K562 (cell line): ENCODE results near the gene CNOT4. TPM values are rescaled to one million over a fixed set of nuclear protein-coding genes. Genes with fewer than 3 reads are reported as not detected.

Source experiments
- ARID1B ChIP-seq: fragments of 450-650 bp; IDR thresholded peaks from 2 replicates; pipeline ENCODE4 v1.6.1; 2016; ENCODE audit warnings: antibody characterized with exemption, mild to moderate bottlenecking, inconsistent platforms
- ATF6 ChIP-seq: sonication (generic); formaldehyde crosslinking; IDR thresholded peaks from 2 replicates; pipeline ENCODE4 v1.4.0; 2020; ENCODE audit warnings: mild to moderate bottlenecking, missing genetic modification reagents
- DMBX1 ChIP-seq: fragments of 250-450 bp; sonication (Bioruptor Pico); IDR thresholded peaks from 2 replicates; pipeline ENCODE4 v1.8.0; 2022; ENCODE audit warnings: inconsistent platforms, mild to moderate bottlenecking, moderate library complexity, borderline replicate concordance
- FOXM1 ChIP-seq, 2 experiments: fragments of 450-650 bp in 1 of 2; sonication (generic) in 1 of 2; formaldehyde crosslinking in 1 of 2; IDR thresholded peaks; 2 replicates each; pipeline versions ENCODE4 v1.6.1 to v1.9.0; 2017 to 2022; ENCODE audit warnings: low read depth in 2 of 2, mild to moderate bottlenecking in 2 of 2, missing genetic modification reagents in 1 of 2, moderate library complexity in 1 of 2
- GTF2B ChIP-seq: IDR thresholded peaks from 2 replicates; pipeline ENCODE4 v1.6.1; 2011; ENCODE audit not compliant: insufficient read length; ENCODE audit errors: extremely low read depth
- HMG20B ChIP-seq: fragments of 250-450 bp; sonication (Bioruptor Pico); IDR thresholded peaks from 2 replicates; pipeline ENCODE4 v1.5.0; 2021; ENCODE audit warnings: mild to moderate bottlenecking
- HMGXB4 ChIP-seq: sonication (generic); formaldehyde crosslinking; IDR thresholded peaks from 2 replicates; pipeline ENCODE4 v1.8.1; 2023; ENCODE audit warnings: mild to moderate bottlenecking, missing genetic modification reagents
- MAX ChIP-seq: sonication (generic); formaldehyde crosslinking; IDR thresholded peaks from 2 replicates; pipeline ENCODE4 v1.9.0; 2022; ENCODE audit warnings: mild to moderate bottlenecking, missing genetic modification reagents
- MEIS2 ChIP-seq: fragments of 450-650 bp; IDR thresholded peaks from 2 replicates; pipeline ENCODE4 v1.6.1; 2014; ENCODE audit warnings: mild to moderate bottlenecking; ENCODE audit not compliant: partially characterized antibody
- MTA2 ChIP-seq: fragments of 450-650 bp; IDR thresholded peaks from 2 replicates; pipeline ENCODE4 v1.6.1; 2016; ENCODE audit warnings: low read depth
- NCOR1 ChIP-seq: fragments of 450-650 bp; IDR thresholded peaks from 2 replicates; pipeline ENCODE4 v1.6.1; 2016; ENCODE audit warnings: mild to moderate bottlenecking, moderate library complexity
- NFE2 ChIP-seq: IDR thresholded peaks from 2 replicates; pipeline ENCODE4 v1.6.1; 2014; ENCODE audit warnings: antibody characterized with exemption, low read depth
- NR2C1 ChIP-seq, 2 experiments: fragments of 450-650 bp; IDR thresholded peaks; 2 replicates each; pipeline ENCODE4 v1.6.1; 2017; ENCODE audit warnings: mild to moderate bottlenecking in 2 of 2, antibody characterized with exemption in 1 of 2, inconsistent platforms in 1 of 2, missing compliant biosample characterization in 1 of 2, missing genetic modification characterization in 1 of 2
- NUFIP1 ChIP-seq: fragments of 450-650 bp; IDR thresholded peaks from 2 replicates; pipeline ENCODE4 v1.6.1; 2018; ENCODE audit not compliant: partially characterized antibody
- PCBP2 ChIP-seq: fragments of 200-400 bp; formaldehyde crosslinking; IDR thresholded peaks from 2 replicates; pipeline ENCODE4 v1.6.1; 2018; ENCODE audit warnings: low read length, low read depth, mild to moderate bottlenecking, moderate library complexity; ENCODE audit not compliant: poor library complexity, severe bottlenecking
- POLR2AphosphoS5 ChIP-seq: IDR thresholded peaks from 2 replicates; pipeline ENCODE4 v1.6.1; 2011; ENCODE audit warnings: mild to moderate bottlenecking, low read depth, low read length, moderate library complexity; ENCODE audit not compliant: control insufficient read depth, insufficient read depth
- RBM39 ChIP-seq: fragments of 200-400 bp; formaldehyde crosslinking; optimal IDR thresholded peaks from 2 replicates; pipeline ENCODE3; 2018; ENCODE audit warnings: low read depth, low read length
- SMAD3 ChIP-seq: fragments of 450-650 bp; formaldehyde crosslinking; conservative IDR thresholded peaks from 2 replicates; pipeline ENCODE4 v1.4.0; 2020; ENCODE audit warnings: mild to moderate bottlenecking
- TCF3 ChIP-seq: sonication (generic); formaldehyde crosslinking; IDR thresholded peaks from 2 replicates; pipeline ENCODE4 v1.4.0; 2020; ENCODE audit warnings: mild to moderate bottlenecking, missing genetic modification reagents
- YBX1 ChIP-seq: fragments of 450-650 bp; IDR thresholded peaks from 2 replicates; pipeline ENCODE4 v1.7.1; 2016; ENCODE audit warnings: mild to moderate bottlenecking
- ZFP1 ChIP-seq: fragments of 450-650 bp; formaldehyde crosslinking; IDR thresholded peaks from 2 replicates; pipeline ENCODE4 v1.4.0; 2020; ENCODE audit warnings: mild to moderate bottlenecking, mixed read lengths
- ZFP36 ChIP-seq: fragments of 150-350 bp; IDR thresholded peaks from 2 replicates; pipeline ENCODE4 v1.6.1; 2018; ENCODE audit warnings: low read length, low read depth; ENCODE audit not compliant: partially characterized antibody
- ZNF133 ChIP-seq: fragments of 250-450 bp; sonication (Bioruptor Pico); IDR thresholded peaks from 2 replicates; pipeline ENCODE4 v1.4.0; 2020; ENCODE audit warnings: mild to moderate bottlenecking
- ZNF354B ChIP-seq: fragments of 250-450 bp; sonication (Bioruptor Pico); IDR thresholded peaks from 2 replicates; pipeline ENCODE4 v1.4.0; 2020
- ZNF444 ChIP-seq: fragments of 250-450 bp; sonication (Bioruptor Pico); IDR thresholded peaks from 2 replicates; pipeline ENCODE4 v1.4.0; 2020; ENCODE audit warnings: mild to moderate bottlenecking, moderate library complexity
- ZNF511 ChIP-seq: sonication (generic); formaldehyde crosslinking; IDR thresholded peaks from 2 replicates; pipeline ENCODE4 v1.8.0; 2022; ENCODE audit warnings: mild to moderate bottlenecking, missing genetic modification reagents
- polyA plus RNA-seq, 8 experiments: library from polyadenylated mRNA; depleted of rRNA in 4 of 8; stranded (reverse) in 5 of 8; unstranded in 3 of 8; fragments of >200 nt; fragmentation: Nextera tagmentation in 2 of 8; fragmentation: Illumina TruSeq in 1 of 8; extraction: Ambion mirVana in 2 of 8; extraction: Trizol in 1 of 8; gene quantifications; 2 replicates each; pipeline versions ENCODE4 v1.2.1 to v1.2.3, GENCODE V29; 2011 to 2014; ENCODE audit warnings: inconsistent platforms in 1 of 8, missing spikeins in 1 of 8
- total RNA-seq, 7 experiments: library from RNA; depleted of rRNA in 6 of 7; stranded (reverse); fragments of >200 nt in 6 of 7; fragmentation: Illumina TruSeq in 2 of 7; extraction: Trizol in 2 of 7; gene quantifications; 2 replicates each; pipeline versions ENCODE4 v1.2.1 to v1.2.3, GENCODE V29; 2011 to 2021; ENCODE audit warnings: low replicate concordance in 1 of 7

CNOT4 gene
- total and polyA plus RNA-seq, 9 of the 15 experiments (the other 6 are each of a cell fraction or from before 2014, with no cell fraction given): 8.6 to 24.1 (median 15.4) TPM

- TF ChIP-seq ZNF511 (CRISPR knock-in tag): no peak
- TF ChIP-seq NFE2: no peak
- TF ChIP-seq MEIS2: no peak
- no peak for TF ChIP-seq MTA2
- 0 out of 2 replicates have a peak, but pooled peaks have one; percentile 26 for TF ChIP-seq POLR2AphosphoS5
- no peak for TF ChIP-seq PCBP2
- TF ChIP-seq ZFP36: no peak
- TF ChIP-seq NR2C1 (IDR thresholded peaks at IDR 0.05): peak; percentile 60; the same call in 1 of the 2 replicates
- peak; percentile 40; the same call in 1 of the 2 replicates for TF ChIP-seq NR2C1 (tag; IDR thresholded peaks at IDR 0.05)
- TF ChIP-seq TCF3 (CRISPR knock-in tag): peak; percentile 39; the same call in 1 of the 2 replicates
- no peak for TF ChIP-seq HMG20B (CRISPR knock-in tag)
- TF ChIP-seq MAX (CRISPR knock-in tag): no peak
- no peak for TF ChIP-seq HMGXB4
- no peak for TF ChIP-seq SMAD3
- TF ChIP-seq ARID1B: peak; percentile 61
- TF ChIP-seq RBM39: no peak
- no peak for TF ChIP-seq YBX1
- TF ChIP-seq DMBX1 (CRISPR knock-in tag): no peak
- no peak for TF ChIP-seq ATF6 (CRISPR knock-in tag)
- TF ChIP-seq ZNF133 (CRISPR knock-in tag): no peak
- TF ChIP-seq NCOR1: peak; percentile 53
- TF ChIP-seq ZNF444 (CRISPR knock-in tag): no peak
- no peak for TF ChIP-seq NUFIP1
- no peak for TF ChIP-seq GTF2B
- TF ChIP-seq ZFP1 (CRISPR knock-in tag): no peak
- TF ChIP-seq FOXM1 (IDR thresholded peaks at IDR 0.05; ENCODE audit: low read depth): no peak
- TF ChIP-seq FOXM1 (CRISPR knock-in tag; IDR thresholded peaks at IDR 0.05; ENCODE audit: low read depth): no peak
- no peak for TF ChIP-seq ZNF354B
Measured at GRCh38 chr7:135525426-135525825, 15.5 kb upstream of the CNOT4 start (continued).
